IMR-90 (cell line): ENCODE data around the gene RELT. TPM values are rescaled to one million over a fixed set of nuclear protein-coding genes. Genes with fewer than 3 reads are reported as not detected.

ENCODE experiments used
- ATAC-seq: fragments of 200-7000 bp; cut with Tn5 transposase; 2 replicates; pipeline ENCODE4 v1.9.1; 2020; ENCODE audit warnings: low read depth, mild to moderate bottlenecking, moderate library complexity
- BruUV-seq: library from RNA; stranded (reverse); fragments of 400-500 nt; replicated peaks from 2 replicates; lab custom pipeline; 2021; lab: Mats Ljungman, UMichigan
- CTCF ChIA-PET: fragments of 300-600 bp; formaldehyde crosslinking; extraction: SDS; loops from one replicate; lab custom pipeline; 2021; ENCODE audit warnings: antibody characterized with exemption; lab: Yijun Ruan, JAX
- POLR2A ChIA-PET: fragments of 300-600 bp; sonication (Branson Sonifier 250); formaldehyde crosslinking; loops from one replicate; lab custom pipeline; 2022; ENCODE audit warnings: antibody characterized with exemption; ENCODE audit not compliant: unreplicated experiment; lab: Charles Lee
- DNase-seq: peaks from one replicate; pipeline ENCODE4 v3.0.0; 2013
- H2AFZ ChIP-seq: replicated peaks from 2 replicates; pipeline ENCODE3; 2013; ENCODE audit warnings: low read length, mild to moderate bottlenecking; ENCODE audit not compliant: poor library complexity
- H2AK5ac ChIP-seq: 2 replicates; pipeline ENCODE4 v1.6.1; 2013; ENCODE audit warnings: low read depth, low read length, inconsistent platforms
- H2AK9ac ChIP-seq: replicated peaks from 2 replicates; pipeline ENCODE3; 2013; ENCODE audit warnings: mild to moderate bottlenecking, low read depth, low read length, moderate library complexity; ENCODE audit not compliant: poor library complexity
- H2BK120ac ChIP-seq: 2 replicates; pipeline ENCODE4 v1.6.1; 2013; ENCODE audit warnings: low read depth, low read length, inconsistent platforms
- H2BK15ac ChIP-seq: 3 replicates; pipeline ENCODE4 v1.6.1; 2013; ENCODE audit warnings: low read depth, low read length, inconsistent platforms
- H2BK20ac ChIP-seq: 2 replicates; pipeline ENCODE4 v1.6.1; 2013; ENCODE audit warnings: low read depth, mild to moderate bottlenecking, inconsistent platforms, low read length, moderate library complexity
- H2BK5ac ChIP-seq: 2 replicates; pipeline ENCODE4 v1.6.1; 2013; ENCODE audit warnings: mild to moderate bottlenecking, low read depth, low read length, inconsistent platforms; ENCODE audit not compliant: poor library complexity, severe bottlenecking
- H3K14ac ChIP-seq: replicated peaks from 2 replicates; pipeline ENCODE4 v1.6.1; 2013; ENCODE audit warnings: low read depth, low read length, inconsistent platforms
- H3K18ac ChIP-seq: 2 replicates; pipeline ENCODE4 v1.6.1; 2013; ENCODE audit warnings: low read depth, low read length, control low read depth
- H3K23ac ChIP-seq: 2 replicates; pipeline ENCODE4 v1.6.1; 2013; ENCODE audit warnings: low read depth, low read length, inconsistent platforms
- H3K27ac ChIP-seq: 2 replicates; pipeline ENCODE4 v1.5.1; 2013; ENCODE audit warnings: mild to moderate bottlenecking, control low read depth, low read length; ENCODE audit not compliant: insufficient read depth
- H3K27me3 ChIP-seq: 2 replicates; pipeline ENCODE4 v1.6.1; 2013; ENCODE audit warnings: low read length; ENCODE audit not compliant: control insufficient read depth, insufficient read depth
- H3K36me3 ChIP-seq: 2 replicates; pipeline ENCODE4 v1.6.1; 2013; ENCODE audit warnings: low read length, mixed read lengths; ENCODE audit not compliant: control insufficient read depth, insufficient read depth
- H3K4ac ChIP-seq: 2 replicates; pipeline ENCODE4 v1.6.1; 2013; ENCODE audit warnings: low read depth, low read length, inconsistent platforms
- H3K4me1 ChIP-seq: 2 replicates; pipeline ENCODE4 v1.6.1; 2013; ENCODE audit warnings: low read length, mixed read lengths; ENCODE audit not compliant: control insufficient read depth, insufficient read depth
- H3K4me2 ChIP-seq: 2 replicates; pipeline ENCODE4 v1.6.1; 2013; ENCODE audit warnings: low read depth, mild to moderate bottlenecking, control low read depth, low read length, moderate library complexity
- H3K4me3 ChIP-seq: 2 replicates; pipeline ENCODE4 v1.5.1; 2013; ENCODE audit warnings: low read depth, mild to moderate bottlenecking, control low read depth, low read length, moderate library complexity; ENCODE audit not compliant: insufficient read depth
- H3K56ac ChIP-seq: 2 replicates; pipeline ENCODE4 v1.6.1; 2013; ENCODE audit warnings: low read length, inconsistent platforms; ENCODE audit not compliant: insufficient read depth; ENCODE audit errors: extremely low read depth
- H3K79me1 ChIP-seq, 2 experiments: 2 replicates each; pipeline ENCODE4 v1.6.1; 2013; ENCODE audit warnings: low read length in 2 of 2, inconsistent platforms in 1 of 2, low read depth in 1 of 2
- H3K9ac ChIP-seq: 2 replicates; pipeline ENCODE4 v1.6.1; 2013; ENCODE audit warnings: low read depth, low read length, control low read depth
- H3K9me1 ChIP-seq: 2 replicates; pipeline ENCODE4 v1.6.1; 2013; ENCODE audit warnings: low read length, inconsistent platforms; ENCODE audit not compliant: insufficient read depth
- H3K9me3 ChIP-seq: 2 replicates; pipeline ENCODE4 v1.6.1; 2013; ENCODE audit warnings: low read length; ENCODE audit not compliant: control insufficient read depth, insufficient read depth
- H4K20me1 ChIP-seq: 2 replicates; pipeline ENCODE4 v1.6.1; 2013; ENCODE audit warnings: low read length, inconsistent platforms; ENCODE audit not compliant: insufficient read depth
- H4K5ac ChIP-seq: 2 replicates; pipeline ENCODE4 v1.6.1; 2013; ENCODE audit warnings: mild to moderate bottlenecking, low read depth, low read length, control low read depth
- H4K8ac ChIP-seq, 2 experiments: 2 replicates each; pipeline ENCODE4 v1.6.1; 2013; ENCODE audit warnings: low read depth in 2 of 2, low read length in 2 of 2, control low read depth in 1 of 2, inconsistent platforms in 1 of 2
- H4K91ac ChIP-seq: 2 replicates; pipeline ENCODE4 v1.6.1; 2013; ENCODE audit warnings: low read depth, low read length, inconsistent platforms; ENCODE audit not compliant: insufficient read depth
- BHLHE40 ChIP-seq: fragments of 150-350 bp; IDR thresholded peaks from 2 replicates; pipeline ENCODE4 v1.6.1; 2016; ENCODE audit warnings: mild to moderate bottlenecking, low read depth, low read length
- CEBPB ChIP-seq: IDR thresholded peaks from 2 replicates; pipeline ENCODE4 v1.6.1; 2012; ENCODE audit warnings: low read depth, low read length, improper control_type of control experiment
- CHD1 ChIP-seq: IDR thresholded peaks from 2 replicates; pipeline ENCODE4 v1.6.1; 2012; ENCODE audit warnings: low read depth, low read length, improper control_type of control experiment
- FOS ChIP-seq: fragments of 150-350 bp; IDR thresholded peaks from 2 replicates; pipeline ENCODE4 v1.6.1; 2016; ENCODE audit warnings: low read depth, low read length
- MAFK ChIP-seq: IDR thresholded peaks from 2 replicates; pipeline ENCODE4 v1.6.1; 2012; ENCODE audit warnings: low read depth, low read length, improper control_type of control experiment
- MAZ ChIP-seq: IDR thresholded peaks from 2 replicates; pipeline ENCODE4 v1.6.1; 2012; ENCODE audit warnings: low read depth, mild to moderate bottlenecking, low read length, improper control_type of control experiment, moderate library complexity, borderline replicate concordance
- MXI1 ChIP-seq: IDR thresholded peaks from 2 replicates; pipeline ENCODE4 v1.6.1; 2012; ENCODE audit warnings: low read depth, mild to moderate bottlenecking, low read length, moderate library complexity, borderline replicate concordance
- NFE2L2 ChIP-seq: fragments of 150-350 bp; IDR thresholded peaks from 2 replicates; pipeline ENCODE4 v1.6.1; 2016; ENCODE audit warnings: low read depth, mild to moderate bottlenecking, low read length
- RAD21 ChIP-seq: IDR thresholded peaks from 2 replicates; pipeline ENCODE4 v1.6.1; 2012; ENCODE audit warnings: low read length, improper control_type of control experiment
- RCOR1 ChIP-seq: IDR thresholded peaks from 2 replicates; pipeline ENCODE4 v1.6.1; 2012; ENCODE audit warnings: mild to moderate bottlenecking, low read length, improper control_type of control experiment; ENCODE audit not compliant: insufficient replicate concordance
- RFX5 ChIP-seq: IDR thresholded peaks from 2 replicates; pipeline ENCODE4 v1.8.0; 2012; ENCODE audit warnings: low read depth, mild to moderate bottlenecking, low read length, moderate library complexity
- SMC3 ChIP-seq: fragments of 150-350 bp; IDR thresholded peaks from 2 replicates; pipeline ENCODE4 v1.6.1; 2016; ENCODE audit warnings: low read depth, mild to moderate bottlenecking, antibody characterized with exemption, low read length, moderate library complexity
- WGBS, 2 experiments: methylation state at CpG; one replicate each; pipeline versions ENCODE4 v1.1.5 to v1.1.7; 2013; ENCODE audit warnings: missing lambda C conversion rate in 2 of 2; ENCODE audit not compliant: insufficient read length in 1 of 2; ENCODE audit errors: extremely low coverage in 2 of 2; 5-methylcytosine and 5-hydroxymethylcytosine counted together
- dilution Hi-C: fragments of 300-500 bp; cut with HindIII; formaldehyde crosslinking; loops from one replicate; pipeline ENCODE4 v1.14.3; 2018; ENCODE audit warnings: low sequenced_read_pairs; ENCODE audit not compliant: unreplicated experiment
- in situ Hi-C: fragments of 300-500 bp; cut with MboI; formaldehyde crosslinking; loops from 3 replicates; pipeline ENCODE4 v1.14.3; 2019; ENCODE audit warnings: low sequenced_read_pairs, inconsistent platforms, mixed read lengths
- intact Hi-C: fragments of 100-400 bp; cut with micrococcal nuclease; formaldehyde crosslinking; loops from 2 replicates; pipeline ENCODE4 v1.10.0; 2022
- polyA plus RNA-seq, 3 experiments: library from polyadenylated mRNA; depleted of rRNA; stranded (reverse); fragments of >200 nt; gene quantifications; 2 replicates each; pipeline ENCODE4 v1.2.3, GENCODE V29; 2012; ENCODE audit warnings: low replicate concordance in 1 of 3
- total RNA-seq: library from RNA; depleted of rRNA; stranded (reverse); fragments of >200 nt; gene quantifications from 2 replicates; pipeline ENCODE4 v1.2.3, GENCODE V29; 2012
- TF ChIP-seq, protein P1 (sequence below): conservative IDR thresholded peaks from 2 replicates; pipeline ENCODE4 v1.5.1; 2012; ENCODE audit warnings: mild to moderate bottlenecking, low read depth, low read length, improper control_type of control experiment
- TF ChIP-seq, protein P2 (sequence below): fragments of 150-350 bp; IDR thresholded peaks from 2 replicates; pipeline ENCODE4 v1.6.1; 2016; ENCODE audit warnings: low read depth, mild to moderate bottlenecking, low read length, moderate library complexity, borderline replicate concordance
- TF ChIP-seq, protein P3 (sequence below): fragments of 150-350 bp; IDR thresholded peaks from 2 replicates; pipeline ENCODE4 v1.6.1; 2017; ENCODE audit warnings: mild to moderate bottlenecking, antibody characterized with exemption, low read length, low read depth

The RELT gene
- total and polyA plus RNA-seq, 2 of the 4 experiments (the other 2 are of a cell fraction): 2.3 to 5.3 TPM

DNA sequence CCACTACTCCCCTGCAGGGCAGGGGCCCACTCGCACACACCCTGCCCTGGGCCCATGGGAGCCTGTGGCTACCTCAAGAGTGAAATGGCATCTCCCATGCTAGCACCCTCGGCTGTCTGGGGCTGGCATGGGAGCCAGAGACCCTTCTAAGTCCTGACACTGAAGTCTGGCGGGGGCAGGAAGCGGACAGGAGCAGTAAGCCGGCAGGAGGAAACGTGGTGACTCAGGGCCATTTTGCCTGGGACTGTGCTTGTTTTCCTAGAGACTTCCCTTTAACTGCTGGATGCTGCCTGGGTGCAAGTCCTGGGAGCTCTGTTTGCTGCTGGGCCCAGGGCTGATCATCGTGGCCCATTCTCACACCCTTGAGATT lies 16.8 kb downstream of the RELT start:
- BruUV-seq: no TSS peak
- Histone ChIP-seq H4K5ac (no peak overlapping the region), H2BK20ac (no peak overlapping the region), H3K23ac (no peak overlapping the region), H3K4me1 (peaks cover 4% of the 10 kb centered on the region), H3K27ac (no peak overlapping the region), H2AFZ (no peak overlapping the region), H3K18ac (no peak overlapping the region), H3K4ac (no peak overlapping the region), H2AK9ac (peak overlapping the region; percentile 47), H2BK120ac (no peak overlapping the region), H3K9ac (no peak overlapping the region), H4K91ac (no peak overlapping the region), H2BK5ac (no peak overlapping the region), H3K9me3 (no peaks in the 10 kb centered on the region), H3K14ac (no peak overlapping the region), H3K56ac (no peak overlapping the region), H3K4me2 (no peak overlapping the region), H3K36me3 (peaks cover 4% of the 10 kb centered on the region; the same call in 1 of the 2 replicates), H4K8ac (no peak overlapping the region), H3K9me1 (peaks cover 5% of the 10 kb centered on the region; the same call in 1 of the 2 replicates), H3K4me3 (no peak overlapping the region), H3K27me3 (no peaks in the 10 kb centered on the region), H2BK15ac (no peak overlapping the region), H4K20me1 (peaks cover 11% of the 10 kb centered on the region), H3K79me1 (peaks cover 7 to 17% of the 10 kb centered on the region in 2 experiments), H2AK5ac (no peak overlapping the region)
- TF ChIP-seq MAFK (no peak), BHLHE40 (no peak), RFX5 (no peak), RCOR1 (no peak), MXI1 (no peak), SMC3 (no peak), CHD1 (no peak), CEBPB (no peak), FOS (no peak), MAZ (no peak), NFE2L2 (no peak), RAD21 (no peak)
- TF ChIP-seq, protein P1, sequence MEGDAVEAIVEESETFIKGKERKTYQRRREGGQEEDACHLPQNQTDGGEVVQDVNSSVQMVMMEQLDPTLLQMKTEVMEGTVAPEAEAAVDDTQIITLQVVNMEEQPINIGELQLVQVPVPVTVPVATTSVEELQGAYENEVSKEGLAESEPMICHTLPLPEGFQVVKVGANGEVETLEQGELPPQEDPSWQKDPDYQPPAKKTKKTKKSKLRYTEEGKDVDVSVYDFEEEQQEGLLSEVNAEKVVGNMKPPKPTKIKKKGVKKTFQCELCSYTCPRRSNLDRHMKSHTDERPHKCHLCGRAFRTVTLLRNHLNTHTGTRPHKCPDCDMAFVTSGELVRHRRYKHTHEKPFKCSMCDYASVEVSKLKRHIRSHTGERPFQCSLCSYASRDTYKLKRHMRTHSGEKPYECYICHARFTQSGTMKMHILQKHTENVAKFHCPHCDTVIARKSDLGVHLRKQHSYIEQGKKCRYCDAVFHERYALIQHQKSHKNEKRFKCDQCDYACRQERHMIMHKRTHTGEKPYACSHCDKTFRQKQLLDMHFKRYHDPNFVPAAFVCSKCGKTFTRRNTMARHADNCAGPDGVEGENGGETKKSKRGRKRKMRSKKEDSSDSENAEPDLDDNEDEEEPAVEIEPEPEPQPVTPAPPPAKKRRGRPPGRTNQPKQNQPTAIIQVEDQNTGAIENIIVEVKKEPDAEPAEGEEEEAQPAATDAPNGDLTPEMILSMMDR: no peak
- TF ChIP-seq, protein P2, sequence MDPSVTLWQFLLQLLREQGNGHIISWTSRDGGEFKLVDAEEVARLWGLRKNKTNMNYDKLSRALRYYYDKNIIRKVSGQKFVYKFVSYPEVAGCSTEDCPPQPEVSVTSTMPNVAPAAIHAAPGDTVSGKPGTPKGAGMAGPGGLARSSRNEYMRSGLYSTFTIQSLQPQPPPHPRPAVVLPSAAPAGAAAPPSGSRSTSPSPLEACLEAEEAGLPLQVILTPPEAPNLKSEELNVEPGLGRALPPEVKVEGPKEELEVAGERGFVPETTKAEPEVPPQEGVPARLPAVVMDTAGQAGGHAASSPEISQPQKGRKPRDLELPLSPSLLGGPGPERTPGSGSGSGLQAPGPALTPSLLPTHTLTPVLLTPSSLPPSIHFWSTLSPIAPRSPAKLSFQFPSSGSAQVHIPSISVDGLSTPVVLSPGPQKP: no peak
- TF ChIP-seq, protein P3, sequence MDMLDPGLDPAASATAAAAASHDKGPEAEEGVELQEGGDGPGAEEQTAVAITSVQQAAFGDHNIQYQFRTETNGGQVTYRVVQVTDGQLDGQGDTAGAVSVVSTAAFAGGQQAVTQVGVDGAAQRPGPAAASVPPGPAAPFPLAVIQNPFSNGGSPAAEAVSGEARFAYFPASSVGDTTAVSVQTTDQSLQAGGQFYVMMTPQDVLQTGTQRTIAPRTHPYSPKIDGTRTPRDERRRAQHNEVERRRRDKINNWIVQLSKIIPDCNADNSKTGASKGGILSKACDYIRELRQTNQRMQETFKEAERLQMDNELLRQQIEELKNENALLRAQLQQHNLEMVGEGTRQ: no peak
- CTCF ChIA-PET: interaction anchor here (1.5 to 2.9 kb wide), 3 partner anchors 16 to 86 kb away, joined by 5 to 16 read pairs (median 5); partner anchors contain the start of gene RELT
- ATAC-seq (peak; percentile 8), DNase-seq (no peak)
- intact Hi-C loops: loop anchor here (1.0 kb wide), 3 partner anchors 42 to 98 kb away; no protein-coding TSS in a partner anchor
- POLR2A ChIA-PET: interaction anchor here (0.6 kb wide), 1 partner anchor 86 kb away, joined by 9 read pairs; no protein-coding TSS in a partner anchor
- 75% methylated on average over 5 of the region's 7 CpGs; no CpG with 5 or more reads in 1 of the 2 experiments for WGBS, 2 experiments
- dilution Hi-C loops: no loop called here
- in situ Hi-C loops: no loop called here
